ENCODE results near the gene PPP1R15B.

The PPP1R15B gene

DNA sequence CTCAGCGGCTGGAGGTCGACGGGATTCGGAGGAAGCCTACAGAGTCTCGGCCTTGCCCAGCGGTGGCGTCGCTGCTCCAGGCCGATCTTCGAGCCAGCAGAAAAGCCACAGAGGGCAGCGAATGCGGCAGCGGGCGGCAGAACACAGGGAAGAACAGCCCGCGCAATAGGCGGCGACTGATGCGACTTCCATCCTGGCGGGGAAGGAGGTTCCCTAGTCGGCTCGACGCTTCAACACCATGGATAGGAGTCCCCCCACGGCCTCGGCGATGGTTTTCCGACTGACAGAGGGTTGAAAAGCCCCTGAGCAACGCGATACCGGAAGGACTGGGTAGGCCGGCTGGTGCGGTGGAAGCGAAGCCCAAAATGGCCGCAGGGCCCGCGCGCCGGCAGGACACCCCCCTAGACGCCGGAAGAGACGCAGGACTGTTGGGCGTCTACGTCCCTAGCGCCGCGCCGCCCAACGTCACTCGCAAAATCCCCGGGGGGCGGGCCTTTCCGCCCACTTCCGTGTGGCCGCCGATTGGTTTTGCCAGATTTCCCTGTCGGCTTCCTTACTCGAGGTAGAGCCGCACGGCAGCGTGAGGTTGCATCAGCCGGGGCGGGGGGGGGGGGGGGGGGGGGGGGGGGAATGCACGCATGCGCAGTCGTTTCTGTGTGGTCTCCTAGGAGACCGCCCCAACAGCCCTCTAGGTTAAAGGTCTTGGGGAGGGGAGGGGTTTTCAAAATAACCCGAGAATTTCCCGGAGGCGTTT, at the start of gene PPP1R15B:
PPP1R15B (minus strand) TSS at position 367 of the 754 bp plus-strand sequence. CDS start 406 bp downstream, outside the sequence.
- peak; percentile 99 for DNase-seq (ENCODE audit: low read depth)

- DNase-seq (ENCODE audit: low read depth): no peak
Observed at GRCh38 chr1:204460346-204460745, 48.7 kb upstream of the PPP1R15B start.

DNA sequence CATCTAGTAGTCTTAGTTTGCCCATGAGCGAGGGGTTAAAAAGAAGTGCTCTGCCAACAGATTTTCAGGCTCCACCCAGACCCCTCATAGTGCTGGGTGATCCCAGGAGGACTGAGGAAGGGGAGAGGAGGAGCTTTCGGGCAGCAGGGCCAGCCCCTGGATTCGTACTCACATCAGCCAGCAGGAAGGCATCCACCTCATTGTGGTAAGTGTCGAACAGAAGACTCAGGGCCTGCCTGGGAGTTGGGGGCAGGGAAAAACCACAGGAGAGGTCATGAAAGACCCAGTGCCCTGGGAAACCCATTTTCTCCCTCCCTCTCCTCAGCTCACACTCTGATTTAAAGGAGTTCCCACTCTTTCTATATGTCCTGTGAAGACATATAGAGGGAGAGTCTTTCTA, 48.1 kb upstream of the PPP1R15B start:
- DNase-seq (ENCODE audit: low read depth): no peak

DNA sequence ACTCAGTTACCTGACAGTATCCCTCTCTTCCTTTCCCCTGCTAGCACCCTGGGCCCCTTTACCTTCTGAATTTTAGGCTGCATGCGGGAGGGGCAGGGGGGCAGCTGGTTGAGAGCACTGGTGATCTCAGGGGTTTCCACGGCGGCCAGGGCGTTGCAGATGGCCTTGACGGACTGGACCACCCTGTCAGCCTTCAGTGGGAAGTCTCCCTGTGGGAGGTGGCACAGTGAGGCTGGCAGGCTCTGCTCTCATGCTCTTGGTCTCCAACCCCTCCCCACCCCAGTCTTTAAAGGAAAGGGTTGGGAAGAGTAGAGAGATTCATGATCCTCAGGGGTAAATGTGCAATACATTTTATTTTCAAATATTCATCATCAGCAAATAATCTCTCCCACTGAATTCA, 46.0 kb upstream of the PPP1R15B start:
- no peak for DNase-seq (ENCODE audit: low read depth)

DNA sequence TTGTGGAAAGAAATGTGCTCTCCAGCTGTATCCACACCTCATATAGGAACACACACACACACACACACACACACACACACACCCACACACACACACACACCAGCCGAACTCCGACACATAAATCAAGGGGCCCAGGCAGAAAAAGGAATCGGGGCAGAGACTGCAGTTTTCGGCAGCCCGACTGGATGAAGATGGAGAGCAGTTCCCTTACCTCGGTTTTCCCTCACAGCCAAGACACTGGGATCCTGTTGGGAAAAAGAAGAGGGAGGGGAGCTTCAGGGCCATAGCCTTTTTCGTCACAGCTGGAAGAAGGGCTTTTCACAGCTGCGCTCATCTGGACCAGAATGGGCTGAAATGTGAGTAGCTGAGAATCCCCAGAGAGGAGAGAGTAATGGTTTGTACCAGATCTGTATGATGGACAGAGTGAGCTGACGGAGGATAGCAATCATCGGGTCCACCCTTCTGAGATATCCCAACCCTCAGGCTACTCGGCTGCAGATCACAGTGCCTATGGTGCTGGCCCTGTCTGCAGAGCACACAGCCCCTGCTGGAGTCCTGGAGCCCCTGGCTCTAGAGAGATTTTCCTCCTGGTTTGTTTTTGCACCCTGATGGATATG, 45.3 kb upstream of the PPP1R15B start:
- no peak for DNase-seq (ENCODE audit: low read depth)

GRCh38 chr1:204455831-204456145, 44.2 kb upstream of the PPP1R15B start:
- DNase-seq (ENCODE audit: low read depth): no peak

DNA sequence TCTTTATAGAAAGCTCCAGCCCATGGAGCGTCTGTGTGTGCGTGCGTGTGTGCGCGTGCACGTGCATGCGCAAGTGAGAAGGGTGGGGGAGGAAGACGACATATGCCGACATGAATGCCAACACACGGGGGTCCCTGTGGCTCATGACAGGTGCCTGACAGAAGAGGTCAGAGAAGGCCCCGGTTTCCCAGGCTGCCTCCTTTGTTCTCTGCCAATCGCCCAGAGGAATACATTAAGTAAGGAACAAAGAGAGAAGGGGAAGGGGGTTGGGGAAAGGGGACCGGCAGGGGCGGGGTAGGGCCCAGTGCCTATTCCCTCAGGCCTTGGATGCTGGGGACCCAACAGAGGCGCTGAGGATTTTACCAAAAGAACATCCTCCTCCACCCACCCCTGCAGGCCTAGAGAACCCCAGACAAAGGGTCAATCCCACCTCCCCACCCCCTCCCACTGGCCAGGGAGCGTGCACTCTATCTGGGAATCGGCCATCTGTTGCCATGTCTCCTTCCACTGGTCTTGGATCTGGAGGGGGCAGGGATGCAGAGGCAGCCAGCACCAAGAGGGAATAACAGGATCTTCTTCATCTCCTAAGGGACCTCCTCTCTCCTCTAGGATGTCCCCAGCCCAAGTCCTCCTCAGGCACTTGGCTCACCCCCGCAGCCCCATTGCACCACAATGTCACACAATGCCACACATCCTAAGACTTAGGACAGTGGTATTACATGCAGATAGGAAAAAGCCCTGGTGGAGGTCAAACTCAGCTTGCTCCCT, 43.6 kb upstream of the PPP1R15B start:
- DNase-seq (ENCODE audit: low read depth): no peak

DNA sequence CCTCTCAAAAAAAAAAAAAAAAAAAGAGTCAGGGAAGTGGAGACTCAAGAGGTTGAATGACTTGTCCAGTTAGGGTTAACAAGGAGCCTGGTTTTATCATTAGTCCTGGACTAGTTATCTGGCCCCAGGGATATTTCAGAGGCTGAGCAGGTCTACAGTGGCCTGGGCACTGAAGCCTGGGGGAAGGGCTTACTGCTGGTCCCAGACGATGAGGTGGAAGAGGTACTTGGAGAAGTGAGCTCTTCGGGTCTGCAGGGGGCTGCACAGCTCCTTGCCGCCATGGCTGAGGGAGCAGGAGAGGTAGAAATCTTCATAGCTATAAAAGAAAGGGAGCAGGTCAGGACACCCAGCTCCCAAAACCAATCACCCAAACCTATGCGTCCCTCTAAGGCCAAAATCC, 42.9 kb upstream of the PPP1R15B start:
- DNase-seq (ENCODE audit: low read depth): no peak

- no peak for DNase-seq (ENCODE audit: low read depth)
Observed at GRCh38 chr1:204453141-204453772, 41.6 kb upstream of the PPP1R15B start.

DNA sequence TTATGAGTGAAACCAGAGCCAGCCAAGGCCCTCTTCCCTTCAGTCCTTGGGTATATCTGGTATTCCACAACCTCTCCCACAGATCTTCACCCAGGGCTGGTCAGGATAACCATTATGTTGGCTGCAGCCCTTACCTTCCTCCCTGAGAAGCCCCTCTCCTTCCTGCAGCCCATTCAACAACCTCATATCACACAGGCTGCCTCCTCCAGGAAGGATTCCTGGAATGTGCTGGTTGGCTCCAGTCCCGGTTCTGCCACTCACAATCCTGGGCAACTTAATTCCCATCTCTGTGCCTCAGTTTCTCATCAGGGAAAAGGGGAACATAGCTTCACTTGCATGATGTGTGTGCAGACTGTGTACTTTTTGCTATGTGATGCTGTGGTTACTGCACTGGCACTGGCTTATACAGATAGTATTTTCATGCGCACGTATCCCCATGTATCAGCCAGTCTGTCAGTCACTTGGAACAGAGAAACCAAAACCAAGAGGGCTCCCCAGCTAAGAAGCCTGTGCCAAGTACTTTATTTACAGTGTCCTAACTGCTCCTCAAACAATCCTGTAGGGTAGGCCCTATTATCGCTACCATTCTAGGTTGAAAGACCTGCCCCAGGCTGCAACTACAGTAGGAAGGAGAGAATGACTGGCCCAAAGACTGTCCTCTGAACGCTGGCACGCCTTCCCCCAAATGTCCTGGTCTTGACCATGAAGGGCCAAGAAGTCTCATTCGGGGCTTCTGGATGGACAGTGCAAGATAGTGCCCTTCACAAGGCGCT, 39.9 kb upstream of the PPP1R15B start:
- no peak for DNase-seq (ENCODE audit: low read depth)

GRCh38 chr1:204450461-204451257, 39.0 kb upstream of the PPP1R15B start:
- DNase-seq (ENCODE audit: low read depth): no peak

DNA sequence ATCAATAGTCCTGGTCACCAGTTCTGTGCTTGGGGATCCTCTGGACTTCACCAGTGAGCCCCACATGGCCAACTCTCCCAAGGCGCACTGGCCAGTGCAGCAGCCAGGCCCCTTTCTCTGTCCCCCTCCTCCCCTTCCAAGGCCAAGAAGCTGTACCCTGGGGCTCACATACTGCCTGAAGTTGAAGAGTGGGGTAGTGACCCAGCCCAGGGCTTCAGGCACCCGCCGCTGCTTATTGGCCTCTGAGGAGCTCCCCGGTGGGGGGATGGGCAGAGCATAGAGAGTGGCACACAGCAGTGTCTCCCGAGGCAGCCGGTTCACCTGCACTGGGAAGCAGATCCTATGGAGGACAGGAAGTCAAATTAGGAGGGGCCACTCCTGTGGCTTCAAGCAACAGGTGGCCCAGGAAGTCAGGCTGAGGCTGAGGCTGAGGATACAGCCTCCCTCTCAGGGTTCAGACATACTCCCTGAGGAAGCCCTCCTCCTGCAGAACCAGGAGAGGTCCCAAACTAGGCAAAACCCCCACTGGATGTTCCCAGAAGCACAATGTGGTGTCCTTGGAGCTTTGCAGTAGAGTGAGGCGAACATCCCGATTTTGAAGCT, 38.2 kb upstream of the PPP1R15B start:
- DNase-seq (ENCODE audit: low read depth): no peak

GRCh38 chr1:204448991-204449677, 37.5 kb upstream of the PPP1R15B start:
- no peak for DNase-seq (ENCODE audit: low read depth)

DNA sequence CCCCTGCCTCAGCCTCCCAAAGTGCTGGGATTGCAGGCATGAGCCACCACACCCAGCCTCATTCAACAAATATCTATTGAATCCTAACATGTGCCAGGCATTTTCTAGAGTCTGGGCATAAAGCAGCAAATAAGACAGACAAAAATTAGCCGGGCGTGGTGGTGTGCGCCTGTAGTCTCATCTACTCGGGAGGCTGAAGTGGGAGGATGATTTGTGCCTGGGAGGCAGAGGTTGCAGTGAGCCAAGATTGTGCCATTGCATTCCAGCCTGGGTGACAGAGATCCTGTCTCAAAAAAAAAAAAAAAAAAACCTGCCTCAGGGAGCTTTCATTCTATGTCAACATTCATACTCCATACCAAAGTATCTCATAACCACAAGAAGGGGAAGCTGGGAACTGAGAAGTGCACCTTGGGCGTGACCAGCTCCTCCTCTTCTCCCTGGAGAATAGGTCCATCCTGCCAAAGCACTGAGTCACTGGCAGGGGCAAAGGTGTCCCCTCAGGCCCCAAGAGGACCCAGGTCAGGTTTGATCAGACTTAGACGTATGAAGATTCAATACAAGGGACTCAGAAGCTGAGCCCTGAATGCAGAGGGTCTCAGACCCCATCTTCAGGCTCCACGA, 36.8 kb upstream of the PPP1R15B start:
- DNase-seq (ENCODE audit: low read depth): peak; percentile 31

DNA sequence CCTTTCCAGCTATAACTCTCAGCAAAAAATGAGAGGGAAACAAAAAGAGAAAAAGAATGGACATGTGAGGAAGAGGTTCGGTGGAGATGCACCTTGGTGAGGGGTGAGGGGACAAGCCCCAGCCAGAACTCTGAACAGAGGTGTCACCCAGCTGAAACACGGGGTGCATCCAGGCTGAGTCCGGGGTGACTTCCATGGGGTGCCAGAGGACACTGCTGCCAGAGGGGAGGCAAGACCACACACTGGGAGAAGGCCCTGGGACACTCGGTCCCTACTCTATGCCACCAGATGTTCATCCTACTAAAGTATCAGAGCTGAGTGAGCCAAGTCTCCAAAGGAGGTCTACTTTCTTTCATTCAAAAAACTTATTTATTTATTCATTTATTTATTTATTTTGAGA, 36.1 kb upstream of the PPP1R15B start:
- DNase-seq (ENCODE audit: low read depth): no peak

- DNase-seq (ENCODE audit: low read depth): no peak
Observed at GRCh38 chr1:204447190-204447589, 35.6 kb upstream of the PPP1R15B start.

- peak; percentile 69 for DNase-seq (ENCODE audit: low read depth)
Observed at GRCh38 chr1:204446413-204447111, 34.9 kb upstream of the PPP1R15B start.

DNA sequence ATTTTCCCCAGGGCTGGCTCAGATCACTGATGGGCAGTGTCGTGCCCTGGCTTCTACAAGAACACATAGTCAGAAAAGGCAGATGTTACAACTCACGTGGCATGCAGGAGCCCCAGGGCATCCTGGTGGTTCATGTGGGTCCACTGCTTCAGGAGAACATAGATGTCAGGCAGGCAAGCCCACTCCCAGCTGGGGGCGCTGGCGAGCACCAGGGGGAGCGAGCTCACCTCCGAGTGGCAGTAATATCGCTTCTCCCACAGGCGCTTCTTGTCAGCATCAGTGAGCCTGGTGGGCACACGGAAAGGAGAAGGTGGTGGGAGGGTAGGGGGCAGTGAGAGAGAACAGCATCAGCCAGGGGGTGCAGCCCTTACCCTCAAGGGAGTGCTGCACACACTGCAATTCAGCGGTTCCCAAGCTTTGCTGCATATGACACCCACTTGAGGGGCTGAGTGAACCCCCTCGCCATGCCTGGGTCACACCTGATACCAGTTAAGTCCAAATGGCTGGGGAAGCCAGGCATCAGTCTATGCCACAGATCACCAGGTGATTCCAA, 34.3 kb upstream of the PPP1R15B start:
- peak; percentile 45 for DNase-seq (ENCODE audit: low read depth)
